ENCODE data around the gene ATRIP. TPM values are rescaled to one million over a fixed set of nuclear protein-coding genes. Genes with fewer than 3 reads are reported as not detected.

ATRIP gene
- polyA plus RNA-seq, 1 donor (not counting 4 experiments of a cell fraction or from before 2014, with no cell fraction given) = 9.7 TPM

GRCh38 chr3:48492461-48493202, 46.1 kb downstream of the ATRIP start:
- Histone ChIP-seq H3K4me3 (ENCODE audit: control insufficient read depth in 2 of 3, extremely low read depth in 1 of 3, insufficient read depth in 2 of 3, low read depth in 1 of 3, low read length in 3 of 3) (peak overlapping the region in 1 of 3 experiments; percentile 59), H4K20me1 (ENCODE audit: control insufficient read depth, extremely low read depth, insufficient read depth, low read length) (no peaks in the 10 kb centered on the region), H3K4me1 (ENCODE audit: control insufficient read depth, extremely low read depth, insufficient read depth, low read length) (peaks cover 10% of the 10 kb centered on the region), H2AFZ (ENCODE audit: control insufficient read depth, low read length) (peak overlapping the region; percentile 80), H3K36me3 (ENCODE audit: control insufficient read depth in 2 of 2, extremely low read depth in 1 of 2, insufficient read depth in 2 of 2, low read length in 2 of 2) (no peaks in the 10 kb centered on the region), H3K27me3 (ENCODE audit: control insufficient read depth, extremely low read depth, insufficient read depth, low read length) (no peaks in the 10 kb centered on the region), H3K9ac (ENCODE audit: control insufficient read depth, extremely low read depth, insufficient read depth, low read length) (peak overlapping the region; percentile 72), H3K4me2 (ENCODE audit: control insufficient read depth, extremely low read depth, insufficient read depth, low read depth, low read length) (peak overlapping the region; percentile 79), H3K9me1 (ENCODE audit: control insufficient read depth, extremely low read depth, insufficient read depth, low read length) (no peaks in the 10 kb centered on the region), H3K79me2 (ENCODE audit: control insufficient read depth, insufficient read depth, low read length) (no peaks in the 10 kb centered on the region), H3K27ac (ENCODE audit: control insufficient read depth, insufficient read depth, low read length) (peak overlapping the region; percentile 96), H3K9me3 (ENCODE audit: control insufficient read depth, low read depth, low read length) (no peaks in the 10 kb centered on the region)
- no peak for TF ChIP-seq CTCF (optimal IDR thresholded peaks at IDR 0.05 in 1 of 3, IDR thresholded peaks at IDR 0.05 in 1 of 3, conservative IDR thresholded peaks at IDR 0.05 in 1 of 3; ENCODE audit: extremely low read depth in 1 of 3, insufficient read depth in 2 of 3, low read length in 3 of 3)
- TF ChIP-seq EZH2 (IDR thresholded peaks at IDR 0.05; ENCODE audit: low read length) = no peak
- dilution Hi-C loops (cut with MboI; ENCODE audit: extremely low pct_ligation_motif_present, low sequenced_read_pairs) = no loop called here
- DNase-seq (ENCODE audit: low read depth, low spot score) = peak; percentile 61
- no peak for FAIRE-seq

- DNase-seq (ENCODE audit: low read depth, low spot score) = no peak
- Histone ChIP-seq H3K4me1 (ENCODE audit: control insufficient read depth, extremely low read depth, insufficient read depth, low read length) (peaks cover 10% of the 10 kb centered on the region), H2AFZ (ENCODE audit: control insufficient read depth, low read length) (no peak overlapping the region), H3K9me1 (ENCODE audit: control insufficient read depth, extremely low read depth, insufficient read depth, low read length) (no peaks in the 10 kb centered on the region), H3K79me2 (ENCODE audit: control insufficient read depth, insufficient read depth, low read length) (no peaks in the 10 kb centered on the region), H4K20me1 (ENCODE audit: control insufficient read depth, extremely low read depth, insufficient read depth, low read length) (no peaks in the 10 kb centered on the region), H3K9ac (ENCODE audit: control insufficient read depth, extremely low read depth, insufficient read depth, low read length) (peak overlapping the region; percentile 72), H3K4me2 (ENCODE audit: control insufficient read depth, extremely low read depth, insufficient read depth, low read depth, low read length) (no peak overlapping the region), H3K36me3 (ENCODE audit: control insufficient read depth in 2 of 2, extremely low read depth in 1 of 2, insufficient read depth in 2 of 2, low read length in 2 of 2) (no peaks in the 10 kb centered on the region), H3K27me3 (ENCODE audit: control insufficient read depth, extremely low read depth, insufficient read depth, low read length) (no peaks in the 10 kb centered on the region), H3K4me3 (ENCODE audit: control insufficient read depth in 2 of 3, extremely low read depth in 1 of 3, insufficient read depth in 2 of 3, low read depth in 1 of 3, low read length in 3 of 3) (no peak overlapping the region), H3K27ac (ENCODE audit: control insufficient read depth, insufficient read depth, low read length) (peak overlapping the region; percentile 96), H3K9me3 (ENCODE audit: control insufficient read depth, low read depth, low read length) (no peaks in the 10 kb centered on the region)
- TF ChIP-seq CTCF (optimal IDR thresholded peaks at IDR 0.05 in 1 of 3, IDR thresholded peaks at IDR 0.05 in 1 of 3, conservative IDR thresholded peaks at IDR 0.05 in 1 of 3; ENCODE audit: extremely low read depth in 1 of 3, insufficient read depth in 2 of 3, low read length in 3 of 3) = no peak
- TF ChIP-seq EZH2 (IDR thresholded peaks at IDR 0.05; ENCODE audit: low read length) = no peak
- dilution Hi-C loops (cut with MboI; ENCODE audit: extremely low pct_ligation_motif_present, low sequenced_read_pairs) = no loop called here
- no peak for FAIRE-seq
These were observed 46.6 kb downstream of the ATRIP start for GRCh38 chr3:48493203-48493501.
